Hepatocyte (in vitro differentiated cells): ENCODE measurements around the gene STK32C.

Experiments used
- EZH2 ChIP-seq: fragments of 200-600 bp; sonication (generic); IDR thresholded peaks from 2 replicates; pipeline ENCODE4 v1.6.1; 2016; ENCODE audit warnings: antibody characterized with exemption, mild to moderate bottlenecking, borderline replicate concordance
- TF ChIP-seq, protein P1 (sequence below): fragments of 200-600 bp; sonication (generic); IDR thresholded peaks from 2 replicates; pipeline ENCODE4 v1.5.1; 2016; ENCODE audit warnings: antibody characterized with exemption, mild to moderate bottlenecking; ENCODE audit not compliant: poor library complexity

DNA sequence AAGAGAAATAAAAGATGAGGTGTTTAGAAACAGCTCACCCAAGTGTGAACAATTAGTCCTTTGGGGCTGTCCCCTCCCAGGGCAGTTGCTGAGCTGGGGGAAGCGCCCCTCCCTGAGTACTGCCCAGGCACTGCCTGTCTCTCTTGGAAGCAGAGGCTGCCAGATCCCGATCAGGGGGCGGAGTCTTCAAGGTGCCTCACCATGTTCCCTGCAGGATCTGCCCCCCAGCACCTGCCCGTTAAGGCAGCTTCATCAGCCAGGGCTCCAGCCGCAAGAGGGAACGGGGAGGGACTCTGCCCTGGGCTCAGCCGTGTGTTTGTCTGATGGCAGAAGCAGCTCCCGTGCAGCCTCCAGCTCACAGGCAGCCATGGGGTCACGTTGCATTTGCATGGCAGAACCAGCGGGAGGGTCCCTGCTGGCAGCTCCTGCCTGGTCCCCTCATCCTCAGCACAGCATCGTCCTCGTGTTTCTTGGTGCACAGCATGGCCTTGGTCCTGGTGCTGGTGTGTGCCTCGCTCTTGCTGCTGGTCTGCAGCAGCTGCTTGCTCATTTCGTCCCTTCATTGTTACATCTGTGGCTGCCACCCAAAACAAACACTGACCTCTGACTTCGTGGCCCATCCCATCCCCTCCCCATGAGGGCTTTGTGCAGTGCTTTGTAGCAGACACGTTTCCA lies 131.7 kb downstream of the STK32C start:
- TF ChIP-seq, protein P1, sequence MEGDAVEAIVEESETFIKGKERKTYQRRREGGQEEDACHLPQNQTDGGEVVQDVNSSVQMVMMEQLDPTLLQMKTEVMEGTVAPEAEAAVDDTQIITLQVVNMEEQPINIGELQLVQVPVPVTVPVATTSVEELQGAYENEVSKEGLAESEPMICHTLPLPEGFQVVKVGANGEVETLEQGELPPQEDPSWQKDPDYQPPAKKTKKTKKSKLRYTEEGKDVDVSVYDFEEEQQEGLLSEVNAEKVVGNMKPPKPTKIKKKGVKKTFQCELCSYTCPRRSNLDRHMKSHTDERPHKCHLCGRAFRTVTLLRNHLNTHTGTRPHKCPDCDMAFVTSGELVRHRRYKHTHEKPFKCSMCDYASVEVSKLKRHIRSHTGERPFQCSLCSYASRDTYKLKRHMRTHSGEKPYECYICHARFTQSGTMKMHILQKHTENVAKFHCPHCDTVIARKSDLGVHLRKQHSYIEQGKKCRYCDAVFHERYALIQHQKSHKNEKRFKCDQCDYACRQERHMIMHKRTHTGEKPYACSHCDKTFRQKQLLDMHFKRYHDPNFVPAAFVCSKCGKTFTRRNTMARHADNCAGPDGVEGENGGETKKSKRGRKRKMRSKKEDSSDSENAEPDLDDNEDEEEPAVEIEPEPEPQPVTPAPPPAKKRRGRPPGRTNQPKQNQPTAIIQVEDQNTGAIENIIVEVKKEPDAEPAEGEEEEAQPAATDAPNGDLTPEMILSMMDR: no peak
- TF ChIP-seq EZH2: no peak
